Stimulated activated CD4-positive, alpha-beta T cell treated with anti-CD3 and anti-CD28 coated beads, TNF-alpha, amount 100 ng/mL, for 24 hours (primary cell): ENCODE results near the gene GYG1.

Source experiments
- DNase-seq, 3 experiments: peaks; one replicate each; pipeline ENCODE4 v3.0.0-alpha.2; 2020; ENCODE audit warnings: low read depth in 3 of 3

The GYG1 gene

GRCh38 chr3:148991219-148992026 lies at the start of gene GYG1:
Gene GYG1 (plus strand): TSS chr3:148991540. CDS start chr3:148991641, 101 bp downstream.
- peak; percentile 60 to 74 (median 60) for DNase-seq

DNA sequence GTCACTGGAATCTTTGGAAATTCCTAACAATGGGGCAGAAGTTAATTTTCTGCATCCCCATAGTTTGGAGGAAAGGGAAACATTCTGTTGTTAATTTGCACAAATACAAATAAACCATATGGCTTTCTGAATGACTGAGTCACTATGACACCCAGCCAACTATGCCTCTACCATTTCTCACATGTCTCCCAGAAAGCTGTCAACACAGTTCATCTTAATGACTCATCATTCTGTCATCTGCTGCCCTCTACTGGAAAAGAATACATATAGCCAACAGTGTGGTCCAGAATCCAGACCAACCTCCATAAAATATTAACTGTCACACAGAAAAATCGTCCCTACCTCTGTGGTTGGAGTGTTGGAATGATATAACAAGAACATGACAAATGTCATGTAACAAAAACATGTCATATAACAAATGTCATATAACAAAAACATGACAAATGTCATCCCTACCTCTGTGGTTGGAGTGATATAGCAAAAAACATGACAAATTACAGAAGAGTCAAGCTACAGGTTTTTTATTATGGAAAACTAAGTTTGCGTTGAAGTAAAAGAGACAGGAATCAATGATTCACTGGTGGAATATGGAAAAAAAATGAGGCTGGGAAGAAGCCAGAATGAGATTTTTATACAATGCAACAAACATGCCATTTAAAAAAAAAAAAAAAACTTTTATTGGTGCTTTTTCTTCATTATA lies 47.7 kb upstream of the GYG1 start:
- no peak for DNase-seq

DNA sequence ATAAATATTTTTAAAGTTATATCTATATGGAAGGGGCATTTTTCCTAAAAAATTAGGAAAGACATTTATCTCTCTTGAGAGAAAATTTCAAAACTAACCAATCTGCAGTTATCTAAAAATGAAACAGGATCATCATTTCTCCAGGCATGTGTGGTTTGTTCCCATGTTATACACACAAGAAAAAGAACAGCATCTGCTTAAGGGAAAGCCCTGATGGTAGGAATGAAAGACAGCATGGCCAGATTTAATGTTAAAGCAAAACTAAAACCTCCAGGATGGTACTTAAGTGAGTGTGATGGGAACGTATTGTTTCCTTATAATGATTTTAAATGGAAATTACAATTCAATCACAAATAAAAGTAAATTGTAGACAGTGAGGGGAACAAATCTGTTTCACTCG lies 46.2 kb upstream of the GYG1 start:
- DNase-seq: no peak

GRCh38 chr3:148948913-148949657 lies 42.3 kb upstream of the GYG1 start:
- no peak for DNase-seq

GRCh38 chr3:148950806-148951205 lies 40.5 kb upstream of the GYG1 start:
- DNase-seq: no peak

DNA sequence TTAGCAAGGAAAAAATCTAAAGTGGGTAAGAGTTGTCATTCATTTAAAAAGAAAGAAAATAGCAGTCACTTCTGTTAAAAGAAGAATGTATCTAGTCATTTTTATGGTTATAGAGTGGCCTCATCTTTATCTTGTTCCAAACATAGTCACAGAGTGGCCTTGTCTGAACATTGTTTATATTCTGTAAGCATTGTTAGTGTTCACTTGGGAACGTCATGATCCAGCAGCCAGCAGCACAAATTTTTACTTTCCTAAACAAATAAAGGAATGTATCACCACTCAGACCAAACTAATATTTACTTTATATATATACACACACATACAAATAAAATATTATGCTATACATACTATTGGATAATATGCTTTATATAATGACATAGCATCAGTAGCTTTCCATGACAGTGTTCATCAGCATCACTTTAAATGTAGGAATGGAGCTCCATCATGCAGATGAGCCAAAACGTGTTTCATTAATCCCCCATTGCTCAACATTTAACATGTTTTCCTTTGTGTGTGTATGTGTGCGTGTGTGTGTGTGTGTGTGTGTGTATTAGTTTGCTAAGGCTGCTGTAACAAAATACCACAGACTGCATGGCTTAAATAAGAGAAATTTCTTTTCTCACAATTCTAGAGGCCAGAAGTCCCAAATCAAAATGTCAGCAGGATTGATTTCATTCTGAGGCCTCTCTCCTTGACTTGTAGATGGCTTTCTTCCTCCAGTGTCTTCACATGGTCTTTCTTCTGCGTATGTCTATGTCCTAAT lies 39.6 kb upstream of the GYG1 start:
- DNase-seq: no peak

DNA sequence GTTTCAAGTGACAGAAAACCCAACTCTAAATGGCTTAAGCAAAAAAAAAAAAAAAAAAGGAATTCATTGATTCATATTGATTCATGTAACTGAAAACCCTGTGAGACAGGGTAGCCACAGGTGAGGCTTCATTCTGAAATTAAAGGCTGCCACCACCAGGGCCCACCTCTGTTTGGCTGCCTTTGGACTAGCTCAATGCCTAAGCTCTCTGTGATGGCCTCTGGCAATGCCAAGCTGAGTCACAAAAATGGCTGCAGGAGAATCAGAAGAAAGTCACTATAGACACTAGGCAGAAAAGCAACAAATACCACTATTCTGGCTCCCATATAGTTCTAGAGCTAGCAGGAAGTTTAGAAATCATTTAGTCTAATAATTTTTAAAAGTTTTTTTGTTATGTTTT lies 38.2 kb upstream of the GYG1 start:
- DNase-seq: no peak

GRCh38 chr3:148954981-148955380 lies 36.4 kb upstream of the GYG1 start:
- DNase-seq: no peak

GRCh38 chr3:148955544-148956346 lies 35.6 kb upstream of the GYG1 start:
- no peak for DNase-seq

GRCh38 chr3:148957586-148957985 lies 33.8 kb upstream of the GYG1 start:
- DNase-seq: no peak

DNA sequence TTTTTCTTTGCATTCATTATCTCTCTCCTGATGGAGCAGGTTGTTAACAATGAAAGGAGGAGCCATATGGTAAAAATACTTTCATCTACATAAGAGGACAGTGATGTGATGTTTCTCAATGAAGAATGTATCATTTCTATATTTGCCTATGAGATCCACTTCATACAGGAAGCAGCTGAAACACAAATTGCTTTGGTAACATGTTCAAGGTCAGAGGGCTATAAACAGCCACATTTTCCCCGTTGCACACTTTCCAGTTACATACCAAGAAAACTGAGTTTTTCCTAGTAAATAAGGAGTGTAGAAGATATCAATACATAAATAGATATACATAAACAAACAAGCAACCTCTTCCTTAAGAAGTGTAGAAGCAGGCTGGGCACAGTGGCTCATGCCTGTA lies 32.6 kb upstream of the GYG1 start:
- DNase-seq: no peak

- DNase-seq: no peak
Observed at GRCh38 chr3:148962513-148962912, 28.8 kb upstream of the GYG1 start.

DNA sequence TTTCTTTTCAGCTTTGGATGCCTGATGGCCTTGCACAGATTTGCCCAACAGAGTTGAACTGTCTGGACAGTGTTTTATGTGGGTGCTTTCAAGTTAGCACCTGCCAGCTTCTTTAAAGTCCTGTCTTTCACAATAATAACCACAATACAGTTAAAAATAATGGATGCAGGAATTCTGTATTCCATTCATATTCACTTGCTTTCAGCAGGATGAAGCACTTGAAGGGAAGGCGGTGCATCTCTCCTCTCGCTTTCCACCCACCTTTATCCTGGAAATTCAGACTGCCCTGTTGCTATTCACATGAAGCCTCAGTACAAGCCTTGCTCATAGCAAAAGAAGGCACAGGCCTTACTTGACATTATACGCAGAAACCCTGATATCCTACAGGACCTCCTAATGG lies 26.5 kb upstream of the GYG1 start:
- DNase-seq: no peak

DNA sequence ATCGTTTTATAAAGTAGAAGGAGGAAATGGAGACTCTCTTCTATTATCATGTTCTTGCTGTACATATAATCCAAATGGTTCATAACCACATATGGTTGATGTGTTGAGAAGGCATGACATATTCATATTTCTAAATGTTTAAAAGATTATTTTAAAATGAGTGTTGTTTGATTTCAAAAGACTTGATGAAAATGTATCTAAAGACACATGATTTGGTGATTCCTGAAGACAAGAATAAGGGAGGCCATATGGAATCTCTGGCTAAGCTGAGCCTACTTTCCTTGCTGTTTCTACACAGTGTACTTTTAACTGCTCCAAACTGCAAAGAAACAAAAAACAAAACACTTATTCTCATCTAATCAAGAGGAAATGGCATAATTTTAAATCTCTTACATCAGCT lies 23.0 kb upstream of the GYG1 start:
- DNase-seq: no peak

- DNase-seq: no peak
Observed at GRCh38 chr3:148970271-148970670, 21.1 kb upstream of the GYG1 start.

GRCh38 chr3:148971401-148972163 lies 19.8 kb upstream of the GYG1 start:
- DNase-seq: no peak

DNA sequence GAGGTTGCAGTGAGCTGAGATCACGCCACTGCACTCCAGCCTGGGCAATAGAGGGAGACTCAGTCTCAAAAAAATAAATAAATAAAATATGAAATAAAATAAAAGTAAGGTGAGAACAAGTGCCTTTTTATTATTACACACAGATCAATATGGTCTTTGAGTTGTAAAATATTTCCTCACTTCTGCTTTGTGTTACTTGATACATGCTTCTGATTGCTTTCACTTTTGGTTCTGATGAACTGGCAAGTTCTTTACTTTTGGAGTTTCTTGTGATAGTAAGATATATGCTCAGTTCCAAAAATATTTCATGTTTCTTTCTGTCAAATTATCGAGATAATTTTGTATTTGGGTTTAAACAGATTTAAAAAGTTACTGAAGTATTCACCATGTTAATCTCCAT lies 16.6 kb upstream of the GYG1 start:
- DNase-seq: no peak

DNA sequence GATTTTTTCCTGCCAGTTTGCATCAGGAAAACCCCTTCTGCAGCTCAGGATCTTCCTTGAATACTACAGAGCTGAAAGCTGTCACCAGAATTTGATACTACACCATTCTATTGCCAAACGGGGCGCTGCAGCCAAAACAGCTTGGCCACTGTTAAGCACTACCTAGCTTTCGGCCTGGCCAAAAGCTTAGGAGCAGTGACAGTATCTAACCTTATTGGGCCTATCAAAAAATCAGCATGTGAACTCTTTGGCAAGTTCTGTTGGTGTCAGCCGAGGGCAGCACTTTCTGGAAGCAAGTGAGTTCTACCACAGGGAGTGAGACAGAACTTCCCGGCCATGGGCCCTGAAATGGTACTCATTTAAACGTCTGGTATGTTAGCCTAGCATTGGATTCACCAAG lies 16.1 kb upstream of the GYG1 start:
- no peak for DNase-seq

DNA sequence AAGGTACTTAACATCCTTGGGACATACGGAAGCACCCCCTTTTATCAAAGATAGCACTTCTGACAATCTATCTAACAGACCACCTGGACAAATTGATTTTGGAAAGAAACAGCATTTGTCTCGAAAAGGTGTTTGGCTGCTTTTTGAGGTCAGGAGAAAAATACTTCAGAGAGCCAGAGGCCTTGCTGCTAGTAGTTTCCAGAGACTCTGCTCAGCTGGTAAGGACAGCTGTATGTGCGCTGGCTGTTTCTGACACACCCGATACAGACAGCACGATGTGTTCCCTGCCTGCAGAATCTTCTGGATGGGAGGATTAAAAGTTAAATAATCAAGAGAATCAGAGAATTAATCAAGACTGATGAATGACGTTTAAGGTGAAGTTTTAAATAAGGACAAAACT lies 15.6 kb upstream of the GYG1 start:
- DNase-seq: no peak

DNA sequence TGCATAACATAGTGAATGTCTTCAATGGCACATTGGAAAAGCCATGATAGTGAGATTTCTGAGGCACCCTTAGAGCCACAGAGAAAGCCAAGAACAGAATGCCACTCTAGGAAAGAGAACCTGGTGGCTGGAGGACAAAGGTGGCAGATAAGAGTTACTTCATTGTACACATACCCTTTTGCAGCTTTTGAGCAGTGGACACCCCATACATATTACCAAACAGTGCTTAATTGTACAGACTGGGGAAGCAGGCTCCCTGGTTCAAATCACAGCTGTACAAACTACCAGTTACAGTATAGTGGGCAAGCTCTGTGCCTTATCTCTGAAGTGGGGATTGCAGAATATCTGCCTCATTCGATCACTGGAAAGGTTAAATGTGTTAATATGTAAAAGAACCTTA lies 10.1 kb upstream of the GYG1 start:
- no peak for DNase-seq
